Measurements from ENCODE around the gene CACNA1H. TPM values are rescaled to one million over a fixed set of nuclear protein-coding genes. Genes with fewer than 3 reads are reported as not detected.

Gene CACNA1H
- total RNA-seq, 2 experiments from 2014 or later = 0.26 to 0.61 TPM

DNA sequence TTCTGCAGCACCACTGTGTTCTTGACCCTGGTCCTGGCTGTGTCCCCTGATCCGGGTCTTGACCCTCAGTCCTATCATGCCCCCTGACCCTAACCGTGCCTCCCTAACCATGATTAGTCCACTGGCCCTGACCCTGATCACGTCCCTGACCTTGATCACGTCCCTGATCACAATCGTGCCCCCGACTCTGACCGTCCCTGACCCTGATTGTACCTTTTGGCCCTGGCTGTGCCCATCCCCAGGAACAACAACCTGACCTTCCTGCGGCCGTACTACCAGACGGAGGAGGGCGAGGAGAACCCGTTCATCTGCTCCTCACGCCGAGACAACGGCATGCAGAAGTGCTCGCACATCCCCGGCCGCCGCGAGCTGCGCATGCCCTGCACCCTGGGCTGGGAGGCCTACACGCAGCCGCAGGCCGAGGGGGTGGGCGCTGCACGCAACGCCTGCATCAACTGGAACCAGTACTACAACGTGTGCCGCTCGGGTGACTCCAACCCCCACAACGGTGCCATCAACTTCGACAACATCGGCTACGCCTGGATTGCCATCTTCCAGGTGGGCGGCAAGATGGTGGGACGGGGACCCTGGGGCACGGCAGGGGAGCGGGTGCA is 47.2 kb downstream of the CACNA1H start:
- intact Hi-C loops (cut with micrococcal nuclease) = no loop called here
- H3K4me1 Mint-ChIP-seq (ENCODE audit: low read depth) = no peaks in the 10 kb centered on the region
- H3K36me3 Mint-ChIP-seq = no peaks in the 10 kb centered on the region
- no peak overlapping the region for H3K4me3 Mint-ChIP-seq
- H3K27ac Mint-ChIP-seq = no peak overlapping the region
- ChIA-PET CTCF (no interaction called here), POLR2A (no interaction called here)
- no peak for DNase-seq
- H3K27me3 Mint-ChIP-seq = peaks cover 3% of the 10 kb centered on the region
- no peaks in the 10 kb centered on the region for H3K9me3 Mint-ChIP-seq

DNA sequence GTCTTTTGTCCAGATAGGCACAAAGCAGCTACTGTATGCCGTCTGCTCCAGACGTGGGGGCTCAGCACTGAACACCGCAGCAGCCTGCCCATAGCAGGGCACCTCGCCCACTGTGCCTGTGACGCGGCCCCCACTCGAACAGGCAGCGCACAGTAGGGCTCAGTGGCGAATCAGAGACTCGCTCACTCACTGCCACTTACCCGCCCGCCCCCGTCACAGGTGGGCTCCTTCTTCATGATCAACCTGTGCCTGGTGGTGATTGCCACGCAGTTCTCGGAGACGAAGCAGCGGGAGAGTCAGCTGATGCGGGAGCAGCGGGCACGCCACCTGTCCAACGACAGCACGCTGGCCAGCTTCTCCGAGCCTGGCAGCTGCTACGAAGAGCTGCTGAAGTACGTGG is 48.5 kb downstream of the CACNA1H start:
- no peak for DNase-seq
- H3K4me3 Mint-ChIP-seq = no peak overlapping the region
- no peaks in the 10 kb centered on the region for H3K27me3 Mint-ChIP-seq
- H3K36me3 Mint-ChIP-seq = no peaks in the 10 kb centered on the region
- H3K27ac Mint-ChIP-seq = no peak overlapping the region
- intact Hi-C loops (cut with micrococcal nuclease) = no loop called here
- ChIA-PET CTCF (interaction anchor here (0.9 kb wide), 1 partner anchor 98 kb away, joined by 3 read pairs; no protein-coding TSS in a partner anchor), POLR2A (no interaction called here)
- H3K4me1 Mint-ChIP-seq (ENCODE audit: low read depth) = no peaks in the 10 kb centered on the region
- no peaks in the 10 kb centered on the region for H3K9me3 Mint-ChIP-seq

GRCh38 chr16:1202274-1202673 is 49.4 kb downstream of the CACNA1H start:
- CTCF ChIA-PET = no interaction called here
- intact Hi-C loops (cut with micrococcal nuclease) = no loop called here
- DNase-seq = no peak
- no peaks in the 10 kb centered on the region for H3K9me3 Mint-ChIP-seq
- POLR2A ChIA-PET = no interaction called here
- no peaks in the 10 kb centered on the region for H3K4me1 Mint-ChIP-seq (ENCODE audit: low read depth)
- H3K27me3 Mint-ChIP-seq = no peaks in the 10 kb centered on the region
- H3K27ac Mint-ChIP-seq = no peak overlapping the region
- no peaks in the 10 kb centered on the region for H3K36me3 Mint-ChIP-seq
- H3K4me3 Mint-ChIP-seq = no peak overlapping the region

DNA sequence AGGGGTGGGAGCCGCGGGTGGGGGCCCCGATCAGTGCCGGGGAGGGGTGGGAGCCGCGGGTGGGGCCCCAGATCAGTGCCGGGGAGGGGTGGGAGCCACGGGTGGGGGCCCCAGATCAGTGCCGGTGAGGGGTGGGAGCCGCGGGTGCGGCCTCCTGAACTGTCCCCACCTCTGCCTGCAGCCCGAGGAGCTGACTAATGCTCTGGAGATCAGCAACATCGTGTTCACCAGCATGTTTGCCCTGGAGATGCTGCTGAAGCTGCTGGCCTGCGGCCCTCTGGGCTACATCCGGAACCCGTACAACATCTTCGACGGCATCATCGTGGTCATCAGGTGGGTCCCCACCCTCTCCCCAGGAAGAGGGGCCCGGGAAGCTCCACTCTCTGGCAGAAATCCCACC is 52.0 kb downstream of the CACNA1H start:
- no peak overlapping the region for H3K27ac Mint-ChIP-seq
- no peaks in the 10 kb centered on the region for H3K4me1 Mint-ChIP-seq (ENCODE audit: low read depth)
- intact Hi-C loops (cut with micrococcal nuclease) = no loop called here
- DNase-seq = no peak
- ChIA-PET POLR2A (no interaction called here), CTCF (interaction anchor here (0.8 kb wide), 1 partner anchor 99 kb away, joined by 3 read pairs; no protein-coding TSS in a partner anchor)
- H3K4me3 Mint-ChIP-seq = no peak overlapping the region
- no peaks in the 10 kb centered on the region for H3K9me3 Mint-ChIP-seq
- no peaks in the 10 kb centered on the region for H3K27me3 Mint-ChIP-seq
- no peaks in the 10 kb centered on the region for H3K36me3 Mint-ChIP-seq

DNA sequence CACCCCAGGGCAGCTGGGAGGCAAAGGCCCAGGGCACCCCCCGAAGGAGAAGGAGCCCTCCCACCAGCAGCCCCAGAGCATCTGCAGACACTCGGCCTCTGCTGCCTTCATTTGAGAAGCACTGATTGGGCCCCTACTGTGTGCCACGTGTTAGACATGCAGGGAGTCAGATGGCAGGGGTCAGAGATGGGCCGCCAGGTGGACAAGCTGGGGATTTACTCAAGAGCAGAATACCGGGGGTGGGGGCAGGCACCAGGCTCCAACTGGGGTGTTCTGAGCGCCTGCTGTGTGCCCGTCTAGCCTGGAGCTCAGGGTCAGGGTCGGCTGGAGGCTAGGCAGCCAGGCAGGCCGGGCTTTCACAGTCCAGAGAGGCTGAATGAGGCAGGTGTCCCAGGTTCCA is 53.4 kb downstream of the CACNA1H start:
- Mint-ChIP-seq H3K27me3 (no peaks in the 10 kb centered on the region), H3K27ac (no peak overlapping the region)
- intact Hi-C loops (cut with micrococcal nuclease) = no loop called here

DNA sequence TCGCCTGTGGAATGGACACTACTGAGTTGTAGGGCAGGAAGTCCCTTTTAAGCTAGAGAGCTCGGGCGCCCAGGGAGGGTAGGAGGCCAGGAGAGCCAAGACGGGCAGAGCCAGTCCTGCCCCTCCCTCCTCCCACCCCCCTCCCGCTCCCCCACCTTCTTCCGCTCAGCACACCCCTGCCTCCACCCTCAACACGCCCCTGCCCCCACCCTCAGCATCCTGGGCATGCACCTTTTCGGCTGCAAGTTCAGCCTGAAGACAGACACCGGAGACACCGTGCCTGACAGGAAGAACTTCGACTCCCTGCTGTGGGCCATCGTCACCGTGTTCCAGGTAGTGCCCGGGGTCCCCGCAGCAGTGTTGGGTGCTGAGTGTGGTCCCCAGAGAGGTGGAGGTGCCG is 53.9 kb downstream of the CACNA1H start:
- ChIA-PET CTCF (no interaction called here), POLR2A (no interaction called here)
- peak; percentile 19 for DNase-seq
- H3K4me3 Mint-ChIP-seq = no peak overlapping the region
- no peaks in the 10 kb centered on the region for H3K36me3 Mint-ChIP-seq
- H3K9me3 Mint-ChIP-seq = no peaks in the 10 kb centered on the region
- intact Hi-C loops (cut with micrococcal nuclease) = no loop called here
- H3K4me1 Mint-ChIP-seq (ENCODE audit: low read depth) = no peaks in the 10 kb centered on the region
- H3K27ac Mint-ChIP-seq = no peak overlapping the region
- no peaks in the 10 kb centered on the region for H3K27me3 Mint-ChIP-seq

More for the DNA sequence above, 53.4 kb downstream of the CACNA1H start:
- POLR2A ChIA-PET = no interaction called here
- H3K9me3 Mint-ChIP-seq = no peaks in the 10 kb centered on the region
- no peaks in the 10 kb centered on the region for H3K36me3 Mint-ChIP-seq
- CTCF ChIA-PET = no interaction called here
- no peak for DNase-seq
- no peak overlapping the region for H3K4me3 Mint-ChIP-seq
- no peaks in the 10 kb centered on the region for H3K4me1 Mint-ChIP-seq (ENCODE audit: low read depth)

GRCh38 chr16:1208239-1208830 is 55.4 kb downstream of the CACNA1H start:
- H3K36me3 Mint-ChIP-seq = no peaks in the 10 kb centered on the region

DNA sequence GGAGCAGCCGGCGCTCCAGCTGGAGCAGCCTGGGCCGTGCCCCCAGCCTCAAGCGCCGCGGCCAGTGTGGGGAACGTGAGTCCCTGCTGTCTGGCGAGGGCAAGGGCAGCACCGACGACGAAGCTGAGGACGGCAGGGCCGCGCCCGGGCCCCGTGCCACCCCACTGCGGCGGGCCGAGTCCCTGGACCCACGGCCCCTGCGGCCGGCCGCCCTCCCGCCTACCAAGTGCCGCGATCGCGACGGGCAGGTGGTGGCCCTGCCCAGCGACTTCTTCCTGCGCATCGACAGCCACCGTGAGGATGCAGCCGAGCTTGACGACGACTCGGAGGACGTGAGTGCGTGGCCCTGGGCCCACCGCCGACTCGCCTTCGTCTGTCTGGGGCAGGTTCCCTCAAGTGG is 56.2 kb downstream of the CACNA1H start:
- Mint-ChIP-seq H3K27me3 (no peaks in the 10 kb centered on the region), H3K36me3 (no peaks in the 10 kb centered on the region), H3K9me3 (no peaks in the 10 kb centered on the region), H3K27ac (no peak overlapping the region), H3K4me3 (no peak overlapping the region), H3K4me1 (ENCODE audit: low read depth) (no peaks in the 10 kb centered on the region)
- CTCF ChIA-PET = no interaction called here
- POLR2A ChIA-PET = no interaction called here
- DNase-seq = no peak
- intact Hi-C loops (cut with micrococcal nuclease) = no loop called here

More at GRCh38 chr16:1208239-1208830, 55.4 kb downstream of the CACNA1H start:
- H3K9me3 Mint-ChIP-seq = no peaks in the 10 kb centered on the region
- peak overlapping the region; percentile 23 for H3K4me3 Mint-ChIP-seq
- no peaks in the 10 kb centered on the region for H3K27me3 Mint-ChIP-seq
- intact Hi-C loops (cut with micrococcal nuclease) = no loop called here
- H3K4me1 Mint-ChIP-seq (ENCODE audit: low read depth) = no peaks in the 10 kb centered on the region
- no peak for DNase-seq
- H3K27ac Mint-ChIP-seq = peak overlapping the region; percentile 54
- ChIA-PET CTCF (no interaction called here), POLR2A (no interaction called here)

DNA sequence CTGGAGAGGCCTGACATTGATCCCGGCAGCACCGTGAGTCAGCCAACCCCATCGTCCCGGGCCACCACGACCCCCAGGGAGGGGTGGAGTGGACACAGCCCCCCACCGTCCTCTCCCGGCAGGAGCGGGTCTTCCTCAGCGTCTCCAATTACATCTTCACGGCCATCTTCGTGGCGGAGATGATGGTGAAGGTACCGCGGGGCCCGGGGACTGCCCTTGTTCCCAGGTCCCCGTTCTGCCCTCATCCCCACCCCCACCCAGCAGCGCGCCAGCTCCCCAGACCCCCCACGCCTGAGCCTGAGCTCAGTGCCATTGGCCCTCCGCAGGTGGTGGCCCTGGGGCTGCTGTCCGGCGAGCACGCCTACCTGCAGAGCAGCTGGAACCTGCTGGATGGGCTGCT is 57.6 kb downstream of the CACNA1H start:
- H3K27ac Mint-ChIP-seq = no peak overlapping the region
- no peak for DNase-seq
- no peaks in the 10 kb centered on the region for H3K36me3 Mint-ChIP-seq
- no peak overlapping the region for H3K4me3 Mint-ChIP-seq
- intact Hi-C loops (cut with micrococcal nuclease) = no loop called here
- POLR2A ChIA-PET = no interaction called here
- no peaks in the 10 kb centered on the region for H3K27me3 Mint-ChIP-seq
- no peaks in the 10 kb centered on the region for H3K4me1 Mint-ChIP-seq (ENCODE audit: low read depth)
- no peaks in the 10 kb centered on the region for H3K9me3 Mint-ChIP-seq
- CTCF ChIA-PET = no interaction called here

- POLR2A ChIA-PET = no interaction called here
- Mint-ChIP-seq H3K4me1 (ENCODE audit: low read depth) (no peaks in the 10 kb centered on the region), H3K4me3 (no peak overlapping the region), H3K27ac (no peak overlapping the region), H3K36me3 (no peaks in the 10 kb centered on the region), H3K27me3 (no peaks in the 10 kb centered on the region), H3K9me3 (no peaks in the 10 kb centered on the region)
- CTCF ChIA-PET = no interaction called here
- intact Hi-C loops (cut with micrococcal nuclease) = no loop called here
- no peak for DNase-seq
These were observed 58.8 kb downstream of the CACNA1H start for GRCh38 chr16:1211451-1212268.

DNA sequence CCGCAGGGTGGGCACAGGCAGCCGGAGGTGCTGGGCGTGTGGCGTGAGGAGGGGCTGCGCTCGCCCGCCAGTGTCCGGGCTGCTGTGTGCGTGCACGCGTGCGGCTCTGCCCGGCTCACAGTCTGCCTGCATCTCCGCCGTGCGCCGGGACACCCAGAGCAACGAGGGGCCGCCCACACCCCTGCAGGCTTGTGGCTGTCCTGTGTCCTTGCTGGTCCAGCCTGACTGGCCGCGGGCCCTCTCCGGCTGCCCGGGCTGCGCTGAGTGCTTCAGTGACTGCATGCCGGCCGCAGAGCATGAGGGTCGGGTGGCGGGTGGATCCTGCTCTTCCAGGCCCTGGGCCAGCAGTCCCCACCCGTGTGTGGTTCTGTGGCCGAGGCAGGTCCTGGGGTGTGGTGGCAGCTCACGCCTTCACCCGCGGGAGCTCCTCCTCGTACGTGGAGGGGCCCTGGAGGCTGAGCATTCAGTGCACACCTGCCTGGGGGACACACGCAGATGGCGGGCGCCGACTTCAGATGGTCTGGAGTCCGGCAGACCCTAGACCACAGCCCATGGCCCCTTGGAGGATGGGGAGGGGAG is 59.8 kb downstream of the CACNA1H start:
- H3K9me3 Mint-ChIP-seq = no peaks in the 10 kb centered on the region
- no peaks in the 10 kb centered on the region for H3K36me3 Mint-ChIP-seq
- no peak for DNase-seq
- no peak overlapping the region for H3K4me3 Mint-ChIP-seq
- H3K27ac Mint-ChIP-seq = no peak overlapping the region
- intact Hi-C loops (cut with micrococcal nuclease) = no loop called here
- H3K4me1 Mint-ChIP-seq (ENCODE audit: low read depth) = no peaks in the 10 kb centered on the region
- CTCF ChIA-PET = no interaction called here
- POLR2A ChIA-PET = no interaction called here
- no peaks in the 10 kb centered on the region for H3K27me3 Mint-ChIP-seq

- Mint-ChIP-seq H3K27ac (no peak overlapping the region), H3K36me3 (no peaks in the 10 kb centered on the region), H3K9me3 (no peaks in the 10 kb centered on the region), H3K4me3 (no peak overlapping the region), H3K27me3 (no peaks in the 10 kb centered on the region), H3K4me1 (ENCODE audit: low read depth) (no peaks in the 10 kb centered on the region)
- ChIA-PET CTCF (no interaction called here), POLR2A (no interaction called here)
- DNase-seq = no peak
- intact Hi-C loops (cut with micrococcal nuclease) = no loop called here
These were observed 60.3 kb downstream of the CACNA1H start for GRCh38 chr16:1213231-1213630.
